Measurements from ENCODE around the gene CD80. TPM values are rescaled to one million over a fixed set of nuclear protein-coding genes. Genes with fewer than 3 reads are reported as not detected.

The CD80 gene
- total and polyA plus RNA-seq, 2 donors: 0.08 to 0.26 TPM

- no peak for DNase-seq (ENCODE audit: extremely low spot score)
- Histone ChIP-seq H3K4me1 (ENCODE audit: insufficient read depth) (no peaks in the 10 kb centered on the region), H3K27ac (ENCODE audit: low read depth) (no peak overlapping the region), H3K36me3 (ENCODE audit: insufficient read depth) (no peaks in the 10 kb centered on the region), H3K4me3 (ENCODE audit: low read depth, low read length) (no peak overlapping the region)
- 94% methylated on average over 9 of the region's 9 CpGs for WGBS
Measured at GRCh38 chr3:119550192-119550910, 9.1 kb downstream of the CD80 start.

DNA sequence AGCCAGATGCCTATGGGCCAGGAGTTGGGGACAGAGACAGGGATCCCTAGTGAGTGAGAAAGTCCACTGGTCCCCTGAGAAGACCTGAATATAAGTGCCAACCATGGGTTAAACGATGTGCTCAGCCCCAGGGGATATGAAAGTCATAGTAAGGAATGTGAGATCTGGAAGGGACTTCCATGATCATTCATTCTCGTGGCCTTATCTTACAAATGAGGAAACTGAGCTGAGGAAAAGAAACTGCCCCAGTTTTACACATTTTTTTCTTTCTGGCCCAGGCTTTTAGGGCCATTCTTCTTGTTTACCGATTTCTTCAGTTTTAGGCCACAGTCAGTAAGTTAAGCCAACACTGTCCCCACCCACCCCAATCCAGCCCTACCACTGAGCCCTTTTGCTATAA is 11.1 kb downstream of the CD80 start:
- no peaks in the 10 kb centered on the region for H3K4me1 ChIP-seq (ENCODE audit: insufficient read depth)
- no peak overlapping the region for H3K27ac ChIP-seq (ENCODE audit: low read depth)
- H3K4me3 ChIP-seq (ENCODE audit: low read depth, low read length): no peak overlapping the region
- 48% methylated on average over 3 of the region's 3 CpGs for WGBS
- no peaks in the 10 kb centered on the region for H3K36me3 ChIP-seq (ENCODE audit: insufficient read depth)
- no peak for DNase-seq (ENCODE audit: extremely low spot score)

DNA sequence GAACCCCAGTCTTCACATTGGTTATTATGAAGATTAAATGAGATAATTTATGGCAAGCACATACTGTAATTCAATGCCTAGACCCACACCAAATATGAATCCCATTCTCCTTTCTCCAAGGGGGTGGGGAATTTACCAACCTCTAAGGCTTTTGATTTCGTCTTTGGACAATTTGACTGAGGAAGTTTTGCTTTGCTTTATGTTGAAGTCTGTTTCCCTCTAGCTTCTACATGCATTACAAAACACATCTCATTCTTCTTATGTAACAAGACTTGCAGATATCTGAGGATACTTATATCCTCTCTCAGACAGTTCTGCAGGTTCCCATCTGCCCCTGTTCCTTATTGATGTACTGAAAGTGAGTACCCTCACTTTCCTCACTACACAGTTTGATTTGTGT is 12.2 kb downstream of the CD80 start:
- no peak for DNase-seq (ENCODE audit: extremely low spot score)
- Histone ChIP-seq H3K27ac (ENCODE audit: low read depth) (no peak overlapping the region), H3K4me1 (ENCODE audit: insufficient read depth) (no peaks in the 10 kb centered on the region), H3K4me3 (ENCODE audit: low read depth, low read length) (no peak overlapping the region), H3K36me3 (ENCODE audit: insufficient read depth) (no peaks in the 10 kb centered on the region)
- 72% methylated on average over 1 of the region's 1 CpG for WGBS

- no peaks in the 10 kb centered on the region for H3K36me3 ChIP-seq (ENCODE audit: insufficient read depth)
- no peaks in the 10 kb centered on the region for H3K4me1 ChIP-seq (ENCODE audit: insufficient read depth)
- WGBS: 91% methylated on average over 7 of the region's 7 CpGs
Measured at GRCh38 chr3:119543147-119543546, 16.3 kb downstream of the CD80 start.

GRCh38 chr3:119542168-119542767 is 17.1 kb downstream of the CD80 start:
- 76% methylated on average over 2 of the region's 2 CpGs for WGBS
- Histone ChIP-seq H3K36me3 (ENCODE audit: insufficient read depth) (no peaks in the 10 kb centered on the region), H3K4me1 (ENCODE audit: insufficient read depth) (no peaks in the 10 kb centered on the region), H3K27ac (ENCODE audit: low read depth) (no peak overlapping the region), H3K4me3 (ENCODE audit: low read depth, low read length) (no peak overlapping the region)
- DNase-seq (ENCODE audit: extremely low spot score): no peak

More at GRCh38 chr3:119543147-119543546, 16.3 kb downstream of the CD80 start:
- DNase-seq (ENCODE audit: extremely low spot score): no peak
- no peak overlapping the region for H3K4me3 ChIP-seq (ENCODE audit: low read depth, low read length)
- no peak overlapping the region for H3K27ac ChIP-seq (ENCODE audit: low read depth)

DNA sequence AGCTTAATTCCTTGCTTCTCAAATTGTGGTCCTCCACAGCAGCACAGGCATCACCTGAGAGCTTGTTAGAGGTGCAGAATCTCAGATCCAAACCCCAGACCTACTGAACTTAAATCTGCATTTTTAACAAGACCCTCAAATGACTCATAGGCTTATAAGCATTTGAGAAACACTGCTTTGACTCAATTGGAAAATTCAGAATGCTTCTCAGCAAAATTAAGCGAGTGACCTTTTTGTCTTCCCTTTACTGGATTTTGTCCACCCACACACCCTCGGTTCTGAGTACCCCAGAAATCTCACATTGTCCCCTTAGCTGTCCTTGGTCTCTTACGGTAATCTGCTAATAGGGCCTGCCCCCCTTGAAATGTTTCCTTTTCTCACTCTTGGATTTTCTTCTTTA is 17.9 kb downstream of the CD80 start:
- 84% methylated on average over 3 of the region's 3 CpGs for WGBS
- Histone ChIP-seq H3K4me1 (ENCODE audit: insufficient read depth) (no peaks in the 10 kb centered on the region), H3K36me3 (ENCODE audit: insufficient read depth) (no peaks in the 10 kb centered on the region), H3K4me3 (ENCODE audit: low read depth, low read length) (no peak overlapping the region), H3K27ac (ENCODE audit: low read depth) (no peak overlapping the region)
- no peak for DNase-seq (ENCODE audit: extremely low spot score)

GRCh38 chr3:119538772-119539171 is 20.6 kb downstream of the CD80 start:
- 87% methylated on average over 1 of the region's 1 CpG for WGBS
- Histone ChIP-seq H3K4me1 (ENCODE audit: insufficient read depth) (no peaks in the 10 kb centered on the region), H3K27ac (ENCODE audit: low read depth) (no peak overlapping the region), H3K36me3 (ENCODE audit: insufficient read depth) (no peaks in the 10 kb centered on the region), H3K4me3 (ENCODE audit: low read depth, low read length) (no peak overlapping the region)
- DNase-seq (ENCODE audit: extremely low spot score): no peak

DNA sequence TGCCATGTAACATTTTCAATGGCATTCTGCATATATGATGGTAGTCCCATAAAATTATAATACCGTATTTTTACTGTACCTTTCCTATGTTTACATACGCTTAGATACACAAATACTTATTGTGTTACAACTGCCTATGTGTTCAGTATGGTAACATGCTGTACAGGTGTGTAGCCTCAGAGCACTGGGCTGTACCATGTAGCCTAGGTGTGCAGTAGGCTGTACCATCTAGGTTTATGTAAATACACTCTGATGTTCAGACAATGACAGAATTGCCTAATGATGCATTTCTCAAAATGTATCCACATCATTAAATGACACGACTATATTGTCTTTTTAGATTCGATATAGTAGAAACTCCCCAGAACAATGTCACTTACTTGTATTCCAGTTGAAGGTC is 22.7 kb downstream of the CD80 start:
- no peak for DNase-seq (ENCODE audit: extremely low spot score)
- 92% methylated on average over 4 of the region's 4 CpGs for WGBS
- Histone ChIP-seq H3K4me1 (ENCODE audit: insufficient read depth) (no peaks in the 10 kb centered on the region), H3K36me3 (ENCODE audit: insufficient read depth) (no peaks in the 10 kb centered on the region), H3K4me3 (ENCODE audit: low read depth, low read length) (no peak overlapping the region), H3K27ac (ENCODE audit: low read depth) (no peak overlapping the region)

- Histone ChIP-seq H3K4me3 (ENCODE audit: low read depth, low read length) (no peak overlapping the region), H3K4me1 (ENCODE audit: insufficient read depth) (no peaks in the 10 kb centered on the region), H3K36me3 (ENCODE audit: insufficient read depth) (no peaks in the 10 kb centered on the region), H3K27ac (ENCODE audit: low read depth) (no peak overlapping the region)
- no peak for DNase-seq (ENCODE audit: extremely low spot score)
- 95% methylated on average over 1 of the region's 1 CpG for WGBS
Measured at GRCh38 chr3:119534296-119534695, 25.1 kb downstream of the CD80 start.

GRCh38 chr3:119531151-119531550 is 28.3 kb downstream of the CD80 start:
- no peak overlapping the region for H3K4me3 ChIP-seq (ENCODE audit: low read depth, low read length)
- H3K36me3 ChIP-seq (ENCODE audit: insufficient read depth): no peaks in the 10 kb centered on the region
- 65% methylated on average over 4 of the region's 4 CpGs for WGBS
- no peak overlapping the region for H3K27ac ChIP-seq (ENCODE audit: low read depth)
- no peak for DNase-seq (ENCODE audit: extremely low spot score)
- no peaks in the 10 kb centered on the region for H3K4me1 ChIP-seq (ENCODE audit: insufficient read depth)

GRCh38 chr3:119530456-119530855 is 29.0 kb downstream of the CD80 start:
- Histone ChIP-seq H3K4me3 (ENCODE audit: low read depth, low read length) (no peak overlapping the region), H3K27ac (ENCODE audit: low read depth) (no peak overlapping the region), H3K36me3 (ENCODE audit: insufficient read depth) (no peaks in the 10 kb centered on the region), H3K4me1 (ENCODE audit: insufficient read depth) (no peaks in the 10 kb centered on the region)
- DNase-seq (ENCODE audit: extremely low spot score): no peak
- WGBS: 60% methylated on average over 2 of the region's 2 CpGs

DNA sequence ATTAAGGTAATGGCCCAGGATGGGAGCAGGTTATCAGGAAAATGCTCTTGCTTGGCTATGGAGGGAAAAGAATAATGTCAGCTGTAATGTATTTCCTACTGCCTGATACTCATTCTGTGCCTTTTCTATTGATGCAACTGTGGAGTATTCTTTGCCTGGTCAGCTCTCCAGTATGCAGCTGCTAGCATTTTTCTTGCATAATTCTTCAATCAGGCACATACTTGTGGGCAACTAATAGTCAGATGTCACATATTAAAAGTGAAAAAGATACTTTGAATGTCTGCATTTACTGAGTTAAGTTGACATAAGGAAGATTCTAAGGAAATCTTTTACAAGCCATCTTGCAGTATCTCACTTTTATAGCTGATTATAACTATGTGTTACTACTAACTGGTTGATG is 29.5 kb downstream of the CD80 start:
- H3K36me3 ChIP-seq (ENCODE audit: insufficient read depth): no peaks in the 10 kb centered on the region
- H3K4me3 ChIP-seq (ENCODE audit: low read depth, low read length): no peak overlapping the region
- H3K4me1 ChIP-seq (ENCODE audit: insufficient read depth): no peaks in the 10 kb centered on the region
- H3K27ac ChIP-seq (ENCODE audit: low read depth): no peak overlapping the region
- no peak for DNase-seq (ENCODE audit: extremely low spot score)

DNA sequence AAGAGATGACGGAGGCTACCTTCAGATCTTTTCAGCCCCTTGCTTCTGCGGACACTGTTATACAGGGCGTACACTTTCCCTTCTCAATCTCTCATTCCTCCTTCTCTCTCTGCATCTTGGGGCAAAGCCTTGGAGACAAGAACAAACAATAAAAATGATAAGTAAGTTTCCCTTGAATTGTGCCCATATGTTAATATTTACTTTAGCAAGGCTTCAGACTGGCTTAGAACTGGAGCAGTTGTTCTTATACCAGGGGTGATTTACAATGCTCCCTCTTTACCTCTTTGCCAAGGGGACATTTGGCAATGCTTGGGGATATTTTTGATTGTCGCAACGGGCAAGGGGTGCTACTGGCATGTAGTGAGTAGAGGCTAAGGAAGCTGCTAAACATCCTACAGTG is 31.7 kb downstream of the CD80 start:
- Histone ChIP-seq H3K4me1 (ENCODE audit: insufficient read depth) (no peaks in the 10 kb centered on the region), H3K36me3 (ENCODE audit: insufficient read depth) (no peaks in the 10 kb centered on the region), H3K27ac (ENCODE audit: low read depth) (no peak overlapping the region), H3K4me3 (ENCODE audit: low read depth, low read length) (no peak overlapping the region)
- no peak for DNase-seq (ENCODE audit: extremely low spot score)
- 89% methylated on average over 5 of the region's 5 CpGs for WGBS

- no peak overlapping the region for H3K4me3 ChIP-seq (ENCODE audit: low read depth, low read length)
- H3K4me1 ChIP-seq (ENCODE audit: insufficient read depth): no peaks in the 10 kb centered on the region
- DNase-seq (ENCODE audit: extremely low spot score): no peak
- 68% methylated on average over 4 of the region's 4 CpGs for WGBS
- H3K36me3 ChIP-seq (ENCODE audit: insufficient read depth): no peaks in the 10 kb centered on the region
- H3K27ac ChIP-seq (ENCODE audit: low read depth): no peak overlapping the region
Measured at GRCh38 chr3:119524931-119525662, 34.3 kb downstream of the CD80 start.
